Measurements from ENCODE around the gene NSUN2.

The NSUN2 gene

GRCh38 chr5:6557807-6558575 is 74.9 kb downstream of the NSUN2 start:
- DNase-seq (ENCODE audit: low read depth): no peak

GRCh38 chr5:6556802-6557102 is 76.1 kb downstream of the NSUN2 start:
- DNase-seq (ENCODE audit: low read depth): no peak

- DNase-seq (ENCODE audit: low read depth): no peak
These were observed 76.6 kb downstream of the NSUN2 start for GRCh38 chr5:6556089-6556801.

GRCh38 chr5:6554812-6555211 is 78.0 kb downstream of the NSUN2 start:
- DNase-seq (ENCODE audit: low read depth): no peak

GRCh38 chr5:6553972-6554371 is 78.9 kb downstream of the NSUN2 start:
- no peak for DNase-seq (ENCODE audit: low read depth)

- DNase-seq (ENCODE audit: low read depth): no peak
These were observed 80.2 kb downstream of the NSUN2 start for GRCh38 chr5:6552612-6553011.

GRCh38 chr5:6551955-6552313 is 80.9 kb downstream of the NSUN2 start:
- no peak for DNase-seq (ENCODE audit: low read depth)

- no peak for DNase-seq (ENCODE audit: low read depth)
These were observed 81.4 kb downstream of the NSUN2 start for GRCh38 chr5:6551287-6551954.

GRCh38 chr5:6550628-6551027 is 82.2 kb downstream of the NSUN2 start:
- no peak for DNase-seq (ENCODE audit: low read depth)
